H1 (cell line): ENCODE data around the gene TMEM131L.

Source experiments
- CEBPB ChIP-seq: IDR thresholded peaks from 2 replicates; pipeline ENCODE4 v1.6.1; 2012; ENCODE audit warnings: low read depth, low read length
- CHD1 ChIP-seq: IDR thresholded peaks from 2 replicates; pipeline ENCODE4 v1.6.1; 2012; ENCODE audit warnings: low read depth, low read length, improper control_type of control experiment
- GABPA ChIP-seq: IDR thresholded peaks from 2 replicates; pipeline ENCODE4 v1.6.1; 2011; ENCODE audit warnings: mild to moderate bottlenecking, low read length, moderate library complexity, borderline replicate concordance; ENCODE audit not compliant: insufficient read depth
- KDM4A ChIP-seq: IDR thresholded peaks from one replicate; pipeline ENCODE4 v1.7.1; 2012; ENCODE audit warnings: low read depth, mild to moderate bottlenecking, moderate library complexity, low read length, inconsistent platforms; ENCODE audit not compliant: severe bottlenecking
- MAX ChIP-seq: IDR thresholded peaks from 2 replicates; pipeline ENCODE4 v1.6.1; 2012; ENCODE audit warnings: inconsistent platforms
- POLR2AphosphoS5 ChIP-seq: IDR thresholded peaks from 2 replicates; pipeline ENCODE4 v1.6.1; 2011; ENCODE audit warnings: low read depth, low read length
- SRF ChIP-seq: IDR thresholded peaks from 2 replicates; pipeline ENCODE4 v1.6.1; 2011; ENCODE audit warnings: mild to moderate bottlenecking, low read depth, low read length, moderate library complexity

- no peak for TF ChIP-seq KDM4A
- TF ChIP-seq GABPA = no peak
- TF ChIP-seq CHD1 = no peak
- no peak for TF ChIP-seq SRF
- no peak for TF ChIP-seq CEBPB
- no peak for TF ChIP-seq MAX
- no peak for TF ChIP-seq POLR2AphosphoS5
Observed at GRCh38 chr4:153476829-153477574, 10.8 kb downstream of the TMEM131L start.
